ENCODE results near the gene NEU3.
"Not testable (repeated sequence)": the region's sequence is repeated elsewhere in the genome, so short reads cannot be mapped to it uniquely, and the experiment has no call there.

NEU3 gene

DNA sequence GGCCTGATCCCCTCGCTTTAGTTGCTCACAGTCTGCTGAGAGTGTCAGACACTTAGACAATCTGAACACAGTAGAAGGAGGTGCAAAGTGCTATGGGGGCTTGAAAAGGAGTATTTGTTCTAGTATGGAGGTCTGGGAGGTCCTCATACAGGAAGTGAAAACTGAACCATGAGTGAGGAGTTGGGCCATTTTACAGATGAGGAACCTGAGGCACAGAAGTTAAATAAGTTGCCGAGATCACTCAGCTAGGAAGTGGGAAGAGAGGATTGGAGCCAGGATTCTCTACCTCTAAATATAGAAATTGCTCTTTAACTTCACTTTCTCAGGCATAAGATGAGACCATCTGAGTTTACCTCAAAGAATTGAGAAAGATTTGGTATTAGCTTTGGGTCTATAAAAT lies 4.0 kb upstream of the NEU3 start:
- no peak for DNase-seq (ENCODE audit: low read depth)

GRCh38 chr11:74989260-74989638 lies 516 bp downstream of the NEU3 start:
- DNase-seq (ENCODE audit: low read depth): no peak

- not testable (repeated sequence) for DNase-seq (ENCODE audit: low read depth)
These were observed 1.4 kb downstream of the NEU3 start for GRCh38 chr11:74990150-74990549.

- no peak for DNase-seq (ENCODE audit: low read depth)
These were observed 2.2 kb downstream of the NEU3 start for GRCh38 chr11:74990941-74991340.

DNA sequence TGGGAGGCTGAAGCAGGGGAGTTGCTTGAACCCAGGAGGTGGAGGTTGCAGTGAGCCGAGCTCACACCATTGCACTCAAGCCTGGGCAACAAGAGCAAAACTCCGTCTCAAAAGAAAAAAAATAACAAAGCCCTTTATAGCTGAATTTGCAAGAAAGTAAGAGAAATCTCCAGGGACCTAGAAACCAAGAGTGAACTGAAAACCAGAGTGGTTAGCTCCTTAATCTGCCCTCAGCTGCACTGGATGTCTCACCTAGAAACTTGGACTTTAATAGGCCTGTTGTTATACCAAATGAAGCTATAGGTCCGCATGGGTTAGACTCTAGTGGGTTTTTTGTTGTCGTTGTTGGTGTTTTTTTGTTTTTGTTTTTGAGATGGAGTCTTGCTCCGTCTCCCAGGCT lies 4.1 kb downstream of the NEU3 start:
- no peak for DNase-seq (ENCODE audit: low read depth)

DNA sequence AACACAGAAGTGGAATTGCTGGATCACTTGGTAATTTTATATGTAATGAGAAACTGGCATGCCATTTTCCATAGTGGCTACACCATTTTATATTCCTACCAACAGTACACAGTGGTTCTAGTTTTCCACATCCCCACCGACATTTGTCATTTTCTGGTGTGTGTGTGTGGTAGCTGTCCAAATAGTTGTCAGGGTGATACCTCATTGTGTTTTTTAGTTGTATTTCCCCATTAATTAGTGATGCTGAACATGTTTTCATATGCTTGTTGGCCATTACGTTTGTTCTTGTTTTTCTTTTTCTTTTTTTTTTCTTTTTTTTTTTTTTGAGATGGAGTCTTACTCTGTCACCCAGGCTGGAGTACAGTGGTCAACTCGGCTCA lies 12.2 kb downstream of the NEU3 start:
- DNase-seq (ENCODE audit: low read depth): no peak

DNA sequence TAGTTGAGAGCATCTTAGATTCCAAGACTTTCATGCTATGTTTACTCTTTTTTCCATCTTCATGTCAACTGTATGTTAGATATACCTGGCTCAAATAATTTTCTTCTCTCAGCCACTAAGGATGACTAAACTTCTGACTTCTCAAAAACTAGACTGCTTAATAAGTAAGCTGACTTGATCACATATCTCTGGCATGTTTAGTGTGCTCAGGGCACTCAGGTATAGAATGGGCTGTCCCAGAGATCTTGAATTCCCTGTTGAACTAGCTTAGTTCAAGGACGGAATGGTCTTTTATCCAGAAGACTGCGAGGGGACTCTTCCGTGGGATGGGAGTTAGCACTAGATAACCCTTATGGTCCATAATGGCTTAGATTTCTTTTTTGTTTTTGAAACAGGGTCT lies 13.0 kb downstream of the NEU3 start:
- no peak for DNase-seq (ENCODE audit: low read depth)

DNA sequence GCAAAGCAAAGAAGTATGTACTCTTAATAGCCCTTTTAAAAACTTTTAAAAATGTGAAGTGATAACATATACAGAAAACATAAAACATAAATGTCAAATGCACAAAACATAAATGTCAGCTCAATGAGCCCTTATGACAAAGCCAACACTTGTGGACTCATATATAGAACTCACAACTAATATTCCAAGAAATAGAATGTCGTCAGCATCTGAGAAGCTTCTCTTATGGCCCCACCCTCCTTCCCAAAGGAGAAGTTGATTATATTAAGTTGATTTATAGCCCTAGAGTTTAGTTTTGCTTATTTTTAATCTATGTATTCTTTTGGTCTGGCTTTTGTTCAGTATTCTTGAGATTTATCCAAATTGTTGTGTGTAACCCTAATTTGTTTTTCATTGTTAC lies 13.8 kb downstream of the NEU3 start:
- DNase-seq (ENCODE audit: low read depth): no peak

DNA sequence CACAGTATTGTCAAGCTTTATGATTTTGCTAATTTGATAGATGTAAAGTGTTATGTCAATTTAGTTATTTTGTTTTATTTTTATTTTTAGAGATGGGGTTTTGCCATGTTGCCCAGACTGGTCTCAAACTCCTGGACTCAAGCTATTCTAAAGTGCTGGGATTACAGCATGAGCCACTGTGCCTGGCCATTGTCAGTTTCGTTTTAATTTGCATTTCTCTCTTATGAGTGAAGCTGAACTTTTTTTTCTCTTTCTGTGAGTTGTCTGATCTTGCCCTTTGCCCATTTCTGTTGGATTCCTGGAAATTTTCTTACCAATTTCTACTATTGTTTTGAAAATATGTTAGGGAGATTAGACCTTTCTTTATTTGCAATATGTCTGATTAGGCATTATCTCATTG lies 15.5 kb downstream of the NEU3 start:
- no peak for DNase-seq (ENCODE audit: low read depth)

DNA sequence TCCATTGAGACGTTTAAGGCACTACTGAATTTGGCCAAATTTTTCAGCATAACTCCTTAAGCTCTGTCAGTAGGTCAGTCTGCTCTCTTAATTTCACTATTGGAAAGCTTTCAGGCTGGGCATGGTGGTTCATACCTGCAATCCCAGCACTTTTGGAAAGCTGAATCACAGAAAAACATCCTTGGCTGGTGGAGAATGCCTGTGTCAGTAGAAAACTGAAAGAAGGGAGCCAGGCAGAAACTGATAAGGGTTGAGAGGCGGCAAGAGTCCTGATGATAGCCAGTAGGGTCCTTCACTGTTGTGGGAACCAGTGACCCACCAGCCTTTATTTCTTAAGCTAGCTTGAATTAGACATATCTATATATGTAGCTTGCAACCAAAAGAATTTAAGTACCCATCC lies 22.6 kb downstream of the NEU3 start:
- DNase-seq (ENCODE audit: low read depth): no peak

GRCh38 chr11:75011872-75012271 lies 23.1 kb downstream of the NEU3 start:
- no peak for DNase-seq (ENCODE audit: low read depth)

GRCh38 chr11:75013051-75013450 lies 24.3 kb downstream of the NEU3 start:
- DNase-seq (ENCODE audit: low read depth): no peak

GRCh38 chr11:75014129-75014528 lies 25.4 kb downstream of the NEU3 start:
- DNase-seq (ENCODE audit: low read depth): no peak

DNA sequence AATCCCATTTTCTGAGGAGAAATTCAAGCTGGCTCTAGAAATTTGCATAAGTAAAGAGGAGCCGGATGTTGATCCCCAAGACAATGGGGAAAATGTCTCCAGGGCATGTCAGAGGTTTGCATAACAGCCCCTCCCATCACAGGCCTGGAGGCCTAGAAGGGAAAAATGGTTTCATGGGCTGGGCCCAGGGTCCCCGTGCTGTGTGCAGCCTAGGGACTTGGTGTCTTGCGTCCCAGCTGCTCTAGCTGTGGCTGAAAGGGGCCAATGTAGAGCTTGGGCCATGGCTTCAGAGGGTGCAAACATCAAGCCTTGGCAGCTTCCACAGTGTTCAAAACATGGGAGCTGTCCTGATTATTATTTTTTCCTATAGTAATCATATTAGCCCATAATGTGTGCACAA lies 30.5 kb downstream of the NEU3 start:
- not testable (repeated sequence) for DNase-seq (ENCODE audit: low read depth)

DNA sequence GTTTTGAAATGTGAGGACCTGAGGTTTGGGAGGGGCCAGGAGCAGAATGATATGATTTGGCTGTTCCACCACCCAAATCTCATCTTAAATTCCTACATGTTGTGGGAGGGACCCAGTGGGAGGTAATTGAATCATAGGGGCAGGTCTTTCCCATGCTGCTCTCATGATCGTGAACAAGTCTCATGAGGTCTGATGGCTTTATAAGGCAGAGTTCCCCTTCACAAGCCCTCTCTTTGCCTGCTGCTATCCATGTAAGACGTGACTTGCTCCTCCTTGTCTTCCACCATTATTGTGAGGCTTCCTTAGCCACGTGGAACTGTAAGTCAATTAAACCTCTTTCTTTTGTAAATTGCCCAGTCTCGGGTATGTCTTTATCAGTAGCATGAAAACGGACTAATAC lies 31.6 kb downstream of the NEU3 start:
- DNase-seq (ENCODE audit: low read depth): not testable (repeated sequence)

- no peak for DNase-seq (ENCODE audit: low read depth)
These were observed 33.6 kb downstream of the NEU3 start for GRCh38 chr11:75022296-75022695.

DNA sequence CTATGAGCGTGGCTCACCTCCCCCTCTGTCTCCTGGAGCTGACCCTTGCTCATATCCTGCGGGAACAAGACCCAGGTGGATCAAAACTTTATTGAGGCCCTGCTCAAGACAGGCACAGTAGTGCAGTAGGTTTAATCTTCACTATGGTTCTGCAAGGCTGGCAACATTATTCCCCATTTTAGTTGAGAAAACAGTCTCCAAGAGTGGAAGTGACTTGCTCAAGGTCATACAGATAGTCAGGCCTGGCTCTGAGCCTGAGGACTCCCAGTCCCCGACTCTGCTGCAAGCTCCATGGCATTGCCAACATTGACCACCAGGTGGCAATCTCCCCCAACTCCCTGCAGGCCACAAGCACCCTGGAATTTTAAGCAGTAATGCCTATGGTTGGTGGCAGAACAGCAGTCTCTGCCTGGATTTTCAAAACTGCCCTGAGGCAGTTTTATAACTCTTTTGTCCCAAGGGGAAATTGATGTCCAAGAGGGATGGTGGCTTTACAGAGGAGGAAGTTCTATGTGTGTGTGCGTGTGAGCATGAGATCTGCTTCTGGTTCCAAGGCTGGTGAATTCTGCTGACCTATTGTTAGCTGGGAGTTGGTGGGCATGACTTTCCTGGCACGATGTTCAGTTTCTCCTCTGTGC lies 34.1 kb downstream of the NEU3 start:
- peak; percentile 51 for DNase-seq (ENCODE audit: low read depth)

- no peak for DNase-seq (ENCODE audit: low read depth)
These were observed 34.8 kb downstream of the NEU3 start for GRCh38 chr11:75023446-75024067.

GRCh38 chr11:75024068-75024449 lies 35.3 kb downstream of the NEU3 start:
- DNase-seq (ENCODE audit: low read depth): no peak

- DNase-seq (ENCODE audit: low read depth): no peak
These were observed 36.1 kb downstream of the NEU3 start for GRCh38 chr11:75024764-75025211.

GRCh38 chr11:75025561-75025960 lies 36.8 kb downstream of the NEU3 start:
- DNase-seq (ENCODE audit: low read depth): no peak

DNA sequence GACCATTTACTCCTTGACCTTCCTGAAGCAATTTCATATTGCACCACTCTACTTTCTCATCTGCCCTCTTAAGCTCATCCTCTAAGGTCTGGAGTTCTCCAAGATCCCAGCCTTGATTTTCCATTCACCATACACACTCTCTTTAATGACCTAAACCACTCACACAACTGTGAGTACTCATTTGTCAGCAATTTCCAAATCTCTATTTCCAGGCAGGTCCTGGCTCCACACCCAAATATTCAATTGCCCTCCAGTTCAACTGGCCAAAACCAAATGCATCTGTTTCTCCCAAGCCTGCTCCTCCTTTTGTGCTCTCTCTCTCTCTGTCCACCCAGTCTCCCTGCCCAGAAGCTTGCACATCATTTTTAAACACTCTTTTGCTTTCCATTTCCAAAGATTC lies 39.6 kb downstream of the NEU3 start:
- DNase-seq (ENCODE audit: low read depth): no peak

- no peak for DNase-seq (ENCODE audit: low read depth)
These were observed 40.0 kb downstream of the NEU3 start for GRCh38 chr11:75028724-75029123.
